GM19397 (cell line): ENCODE measurements around the gene B4GALNT4.
"Not testable (repeated sequence)": the region's sequence is repeated elsewhere in the genome, so short reads cannot be mapped to it uniquely, and the experiment has no call there.

Source experiments
- ATAC-seq: cut with Tn5 transposase; IDR thresholded peaks from one replicate; pipeline ENCODE4 v1.9.1; 2021; ENCODE audit warnings: mild to moderate bottlenecking, moderate library complexity; ENCODE audit not compliant: unreplicated experiment

B4GALNT4 gene

DNA sequence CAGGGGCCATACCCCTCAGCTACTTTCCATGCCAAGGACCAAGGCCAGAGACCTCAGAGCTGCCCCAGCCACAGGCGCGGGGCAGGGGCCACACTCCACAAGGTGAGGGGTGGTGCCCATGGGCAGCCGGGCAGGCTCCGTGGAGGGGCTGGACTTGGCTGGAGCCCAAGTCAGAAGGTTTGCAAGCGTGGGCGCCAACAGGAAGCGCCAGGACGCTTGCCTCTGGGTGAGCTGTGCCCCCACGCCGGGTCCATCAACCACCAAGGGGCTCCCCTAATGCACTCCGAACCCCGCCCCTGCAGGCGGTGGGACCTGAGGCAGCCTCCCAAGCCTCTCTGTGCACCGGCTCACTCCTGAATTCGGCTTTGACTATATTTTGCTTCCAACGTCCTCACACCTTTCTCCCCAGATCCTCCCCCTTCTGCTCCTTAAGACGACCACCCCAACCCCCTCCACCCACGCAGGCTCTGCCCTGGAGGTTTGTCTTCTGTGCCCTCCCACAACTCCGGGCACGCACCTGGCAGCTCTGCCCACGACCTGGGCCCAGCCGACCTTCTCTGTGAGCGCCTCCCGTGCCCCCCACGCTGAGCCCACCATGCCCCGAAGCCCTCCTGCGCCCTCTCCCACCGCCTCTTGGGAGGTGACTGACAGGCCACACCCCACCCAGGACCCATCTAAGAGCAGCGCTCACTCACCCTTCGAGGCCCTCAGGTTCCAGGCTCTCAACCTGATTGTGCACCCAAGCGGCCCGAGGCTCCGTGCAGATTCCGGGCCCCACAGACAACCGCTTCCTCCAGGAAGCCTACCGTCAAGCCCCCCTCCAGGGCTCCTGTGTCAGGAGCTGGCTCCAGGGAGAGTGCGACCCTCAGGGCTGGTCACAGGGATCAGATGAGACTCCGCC is 22.1 kb downstream of the B4GALNT4 start:
- ATAC-seq: no peak

DNA sequence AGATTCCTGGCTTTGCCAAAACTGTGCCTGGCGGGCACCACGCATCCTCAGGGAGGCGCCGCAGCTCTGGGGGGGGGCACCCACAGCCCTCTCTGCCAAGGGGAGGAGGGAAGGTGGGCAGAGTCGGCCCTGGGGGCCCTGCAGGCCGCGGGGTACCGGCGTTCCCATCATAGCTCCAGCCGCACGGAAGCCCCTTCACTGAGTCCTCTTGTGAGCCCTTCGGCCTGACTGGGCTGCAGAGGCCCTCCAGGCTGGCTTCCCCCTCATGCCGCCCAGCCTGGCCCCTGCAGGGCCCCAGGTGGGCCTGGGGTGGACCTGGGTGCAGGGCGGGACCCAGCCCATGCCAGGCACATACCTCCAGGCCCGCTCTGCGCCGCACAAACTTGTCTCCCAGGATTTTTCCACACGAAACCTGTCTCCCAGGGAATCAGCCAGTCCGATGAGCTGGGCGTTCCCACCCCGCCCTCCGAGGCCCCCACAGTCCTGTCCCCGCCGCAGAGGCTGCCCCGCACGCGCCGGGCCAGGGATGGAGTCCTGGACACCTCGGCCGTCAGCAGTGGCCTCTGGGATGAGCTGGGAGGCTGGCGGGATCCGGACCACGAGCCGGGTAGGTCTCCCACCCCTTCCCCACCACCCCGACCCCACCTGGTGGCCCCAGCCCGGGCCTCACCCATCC is 22.9 kb downstream of the B4GALNT4 start:
- ATAC-seq: no peak

- ATAC-seq: no peak
Observed at GRCh38 chr11:393219-394033, 24.1 kb downstream of the B4GALNT4 start.

DNA sequence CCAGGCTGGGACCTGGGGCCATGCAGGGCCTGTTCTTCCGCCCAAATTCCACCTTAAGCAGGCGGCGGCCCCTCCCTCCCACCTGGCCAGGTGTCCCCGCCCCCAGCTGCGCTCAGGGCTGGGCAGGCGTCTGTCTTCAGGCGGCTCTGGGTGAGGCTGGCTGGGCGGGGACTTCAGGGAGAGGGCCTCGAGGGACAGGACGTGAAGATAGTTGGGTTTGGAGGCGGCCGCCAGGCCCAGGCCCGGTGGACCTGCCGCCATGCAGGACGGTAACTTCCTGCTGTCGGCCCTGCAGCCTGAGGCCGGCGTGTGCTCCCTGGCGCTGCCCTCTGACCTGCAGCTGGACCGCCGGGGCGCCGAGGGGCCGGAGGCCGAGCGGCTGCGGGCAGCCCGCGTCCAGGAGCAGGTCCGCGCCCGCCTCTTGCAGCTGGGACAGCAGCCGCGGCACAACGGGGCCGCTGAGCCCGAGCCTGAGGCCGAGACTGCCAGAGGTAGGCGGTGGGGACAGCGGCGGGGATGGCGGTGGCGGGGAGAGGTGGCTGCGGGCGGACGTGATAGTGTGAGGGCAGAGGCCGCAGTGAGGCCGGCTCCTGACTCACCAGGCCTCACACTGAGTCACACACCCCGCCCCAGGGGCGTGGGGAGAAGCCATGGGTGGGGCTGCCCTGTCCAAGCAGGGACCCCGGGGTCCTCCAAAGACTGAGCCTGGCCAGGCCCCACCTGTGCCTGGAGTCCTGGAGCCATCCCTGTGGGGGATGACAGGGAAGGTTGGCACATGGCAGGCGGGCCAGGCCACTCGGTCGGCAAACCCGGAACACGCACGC is 24.9 kb downstream of the B4GALNT4 start, which contains the start of gene PKP3:
PKP3 (plus strand) TSS at position 176 of the 824 bp plus-strand sequence; CDS start at position 260, 84 bp downstream.
- ATAC-seq: no peak

- ATAC-seq: no peak
Observed at GRCh38 chr11:394858-395655, 25.8 kb downstream of the B4GALNT4 start.

DNA sequence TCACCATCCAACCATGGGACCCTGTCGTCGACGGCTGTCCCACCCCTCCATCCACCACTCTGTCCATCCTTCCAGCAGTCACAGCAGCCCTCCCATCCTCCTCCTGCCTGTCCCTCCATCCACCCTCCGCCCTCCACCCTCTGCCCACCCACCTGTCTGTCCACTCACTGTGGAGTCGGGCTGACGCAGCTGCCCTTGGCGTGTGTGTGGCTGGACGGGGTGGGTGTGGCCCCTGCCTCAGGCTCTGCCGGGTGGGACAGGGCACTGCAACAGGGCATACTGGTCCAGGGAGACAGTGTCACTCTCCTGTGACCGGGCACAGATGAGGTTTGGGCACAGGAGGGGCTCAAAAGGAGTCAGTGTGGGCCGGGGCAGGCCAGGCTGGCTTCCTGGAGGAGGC is 26.6 kb downstream of the B4GALNT4 start:
- ATAC-seq: no peak

DNA sequence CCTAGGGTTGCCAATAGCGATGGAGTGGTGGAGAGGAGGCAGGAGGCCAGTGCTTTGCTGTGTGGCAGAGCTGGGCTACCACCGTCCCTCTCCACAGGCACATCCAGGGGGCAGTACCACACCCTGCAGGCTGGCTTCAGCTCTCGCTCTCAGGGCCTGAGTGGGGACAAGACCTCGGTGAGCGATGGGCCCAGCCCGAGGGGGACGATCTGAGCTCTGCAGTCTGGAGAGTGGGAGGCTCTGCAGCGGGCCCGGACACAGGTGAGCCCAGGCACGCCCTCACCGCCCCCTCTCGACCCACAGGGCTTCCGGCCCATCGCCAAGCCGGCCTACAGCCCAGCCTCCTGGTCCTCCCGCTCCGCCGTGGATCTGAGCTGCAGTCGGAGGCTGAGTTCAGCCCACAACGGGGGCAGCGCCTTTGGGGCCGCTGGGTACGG is 27.2 kb downstream of the B4GALNT4 start:
- no peak for ATAC-seq

DNA sequence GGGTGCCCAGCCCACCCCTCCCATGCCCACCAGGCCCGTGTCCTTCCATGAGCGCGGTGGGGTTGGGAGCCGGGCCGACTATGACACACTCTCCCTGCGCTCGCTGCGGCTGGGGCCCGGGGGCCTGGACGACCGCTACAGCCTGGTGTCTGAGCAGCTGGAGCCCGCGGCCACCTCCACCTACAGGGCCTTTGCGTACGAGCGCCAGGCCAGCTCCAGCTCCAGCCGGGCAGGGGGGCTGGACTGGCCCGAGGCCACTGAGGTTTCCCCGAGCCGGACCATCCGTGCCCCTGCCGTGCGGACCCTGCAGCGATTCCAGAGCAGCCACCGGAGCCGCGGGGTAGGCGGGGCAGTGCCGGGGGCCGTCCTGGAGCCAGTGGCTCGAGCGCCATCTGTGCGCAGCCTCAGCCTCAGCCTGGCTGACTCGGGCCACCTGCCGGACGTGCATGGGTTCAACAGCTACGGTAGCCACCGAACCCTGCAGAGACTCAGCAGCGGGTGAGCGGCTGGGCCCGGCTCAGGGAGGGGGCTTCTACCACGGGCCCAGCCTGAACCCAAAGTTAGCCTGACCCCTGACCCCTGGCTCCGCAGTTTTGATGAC is 27.7 kb downstream of the B4GALNT4 start:
- ATAC-seq: no peak

DNA sequence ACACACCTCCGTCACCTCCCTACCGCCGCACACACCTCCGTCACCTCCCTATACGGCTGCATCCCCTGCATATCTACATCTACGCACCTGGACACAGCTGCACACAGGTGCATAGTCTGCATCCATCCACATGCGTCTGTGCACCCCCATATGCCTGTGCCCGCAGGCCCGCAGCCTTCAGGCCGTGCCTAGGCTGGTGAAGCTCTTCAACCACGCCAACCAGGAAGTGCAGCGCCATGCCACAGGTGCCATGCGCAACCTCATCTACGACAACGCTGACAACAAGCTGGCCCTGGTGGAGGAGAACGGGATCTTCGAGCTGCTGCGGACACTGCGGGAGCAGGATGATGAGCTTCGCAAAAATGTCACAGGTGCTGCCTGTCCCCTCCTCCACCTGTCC is 29.5 kb downstream of the B4GALNT4 start:
- no peak for ATAC-seq

- ATAC-seq: no peak
Observed at GRCh38 chr11:399731-400211, 30.5 kb downstream of the B4GALNT4 start.

DNA sequence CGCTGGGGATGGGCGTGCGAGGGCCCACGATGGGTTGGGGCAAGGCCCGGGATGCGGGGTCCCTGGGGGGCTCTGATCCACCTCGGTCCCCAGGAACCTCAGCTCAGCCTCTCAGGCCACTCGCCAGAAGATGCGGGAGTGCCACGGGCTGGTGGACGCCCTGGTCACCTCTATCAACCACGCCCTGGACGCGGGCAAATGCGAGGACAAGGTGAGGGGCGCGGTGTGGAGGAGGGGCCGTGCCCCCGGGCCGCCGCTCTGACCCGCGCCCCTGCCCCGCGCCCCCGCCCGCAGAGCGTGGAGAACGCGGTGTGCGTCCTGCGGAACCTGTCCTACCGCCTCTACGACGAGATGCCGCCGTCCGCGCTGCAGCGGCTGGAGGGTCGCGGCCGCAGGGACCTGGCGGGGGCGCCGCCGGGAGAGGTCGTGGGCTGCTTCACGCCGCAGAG is 31.0 kb downstream of the B4GALNT4 start:
- ATAC-seq: no peak

DNA sequence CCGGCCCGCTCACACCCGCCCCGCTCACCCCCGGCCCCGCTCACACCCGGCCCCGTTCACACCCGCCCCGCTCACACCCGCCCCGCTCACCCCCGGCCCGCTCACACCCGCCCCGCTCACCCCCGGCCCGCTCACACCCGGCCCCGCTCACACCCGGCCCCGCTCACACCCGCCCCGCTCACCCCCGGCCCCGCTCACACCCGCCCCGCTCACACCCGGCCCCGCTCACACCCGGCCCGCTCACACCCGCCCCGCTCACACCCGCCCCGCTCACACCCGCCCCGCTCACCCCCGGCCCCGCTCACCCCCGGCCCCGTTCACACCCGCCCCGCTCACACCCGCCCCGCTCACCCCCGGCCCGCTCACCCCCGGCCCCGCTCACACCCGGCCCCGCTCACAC is 31.9 kb downstream of the B4GALNT4 start:
- not testable (repeated sequence) for ATAC-seq

GRCh38 chr11:403021-403760 is 33.9 kb downstream of the B4GALNT4 start:
- ATAC-seq: no peak

- no peak for ATAC-seq
Observed at GRCh38 chr11:403761-404431, 34.6 kb downstream of the B4GALNT4 start.

GRCh38 chr11:404551-405264 is 35.4 kb downstream of the B4GALNT4 start:
- ATAC-seq: no peak

- ATAC-seq: no peak
Observed at GRCh38 chr11:405323-405953, 36.1 kb downstream of the B4GALNT4 start.
